Left ventricle myocardium inferior (tissue), 1 donor: ENCODE results near the gene USHBP1. TPM values are rescaled to one million over a fixed set of nuclear protein-coding genes. Genes with fewer than 3 reads are reported as not detected.

Experiments used
- DNase-seq: peaks from one replicate; pipeline ENCODE4 v3.0.0-alpha.2; 2020
- H3K27ac ChIP-seq: fragments of 200-600 bp; replicated peaks from 2 replicates; pipeline ENCODE4 v1.8.0; 2021
- H3K27me3 ChIP-seq: fragments of 200-600 bp; 2 replicates; pipeline ENCODE4 v1.8.0; 2021; ENCODE audit warnings: low read depth
- H3K36me3 ChIP-seq: fragments of 200-600 bp; 2 replicates; pipeline ENCODE4 v1.8.0; 2021
- H3K4me1 ChIP-seq: fragments of 200-600 bp; 2 replicates; pipeline ENCODE4 v1.8.0; 2021
- H3K4me3 ChIP-seq: fragments of 200-600 bp; 2 replicates; pipeline ENCODE4 v1.8.0; 2021; ENCODE audit warnings: mild to moderate bottlenecking, moderate library complexity
- H3K9me3 ChIP-seq: fragments of 200-600 bp; replicated peaks from 2 replicates; pipeline ENCODE4 v1.8.0; 2021
- CTCF ChIP-seq: fragments of 200-600 bp; IDR thresholded peaks from 2 replicates; pipeline ENCODE4 v1.8.0; 2021; ENCODE audit warnings: antibody characterized with exemption, mild to moderate bottlenecking, borderline replicate concordance
- intact Hi-C: fragments of 100-400 bp; cut with micrococcal nuclease; formaldehyde crosslinking; loops from one replicate; pipeline ENCODE4 v1.11.0; 2022
- total RNA-seq: library from RNA; stranded (reverse); fragmentation: NEBNext Ultra II Directional; extraction: Animal tissue kit (Norgen Biotek cat#: 25700); gene quantifications from one replicate; pipeline ENCODE4 v1.2.1, GENCODE V29; 2021
- donor health status: DM: no; HTN: yes; CAD: no; lungs with severe emphysema.

USHBP1 gene
- total RNA-seq, 1 donor from 2014 or later, result 7.0 TPM

- Histone ChIP-seq H3K27me3 (no peaks in the 10 kb centered on the region), H3K4me1 (peaks cover 8% of the 10 kb centered on the region), H3K36me3 (peaks cover 69% of the 10 kb centered on the region), H3K4me3 (no peak overlapping the region), H3K9me3 (no peaks in the 10 kb centered on the region), H3K27ac (peak overlapping the region; percentile 27)
- no peak for TF ChIP-seq CTCF
- intact Hi-C loops, result no loop called here
- no peak for DNase-seq
Measured at GRCh38 chr19:17210296-17210695, 54.2 kb downstream of the USHBP1 start.

- intact Hi-C loops, result no loop called here
- no peaks in the 10 kb centered on the region for H3K9me3 ChIP-seq
- no peak overlapping the region for H3K4me3 ChIP-seq
- DNase-seq, result no peak
- H3K27me3 ChIP-seq, result no peaks in the 10 kb centered on the region
- TF ChIP-seq CTCF, result no peak
- H3K27ac ChIP-seq, result peak overlapping the region; percentile 27
- peaks cover under 1% of the 10 kb centered on the region for H3K4me1 ChIP-seq
- peaks cover 71% of the 10 kb centered on the region for H3K36me3 ChIP-seq
Measured at GRCh38 chr19:17209126-17210036, 55.2 kb downstream of the USHBP1 start.

GRCh38 chr19:17206736-17207581 lies 57.6 kb downstream of the USHBP1 start:
- Histone ChIP-seq H3K4me3 (no peak overlapping the region), H3K36me3 (peaks cover 81% of the 10 kb centered on the region), H3K9me3 (no peaks in the 10 kb centered on the region), H3K27me3 (no peaks in the 10 kb centered on the region), H3K27ac (no peak overlapping the region), H3K4me1 (no peaks in the 10 kb centered on the region)
- intact Hi-C loops, result no loop called here
- no peak for DNase-seq
- no peak for TF ChIP-seq CTCF

- Histone ChIP-seq H3K27ac (no peak overlapping the region), H3K9me3 (no peaks in the 10 kb centered on the region), H3K4me1 (no peaks in the 10 kb centered on the region), H3K36me3 (peaks cover 81% of the 10 kb centered on the region), H3K27me3 (no peaks in the 10 kb centered on the region), H3K4me3 (no peak overlapping the region)
- peak; percentile 74 for TF ChIP-seq CTCF
- intact Hi-C loops, result no loop called here
- peak; percentile 47 for DNase-seq
Measured at GRCh38 chr19:17205237-17206140, 59.1 kb downstream of the USHBP1 start.

GRCh38 chr19:17202713-17203112 lies 61.8 kb downstream of the USHBP1 start:
- intact Hi-C loops, result no loop called here
- peaks cover 86% of the 10 kb centered on the region for H3K36me3 ChIP-seq
- no peak overlapping the region for H3K4me3 ChIP-seq
- H3K27me3 ChIP-seq, result no peaks in the 10 kb centered on the region
- H3K4me1 ChIP-seq, result peaks cover 4% of the 10 kb centered on the region
- TF ChIP-seq CTCF, result no peak
- DNase-seq, result no peak
- H3K27ac ChIP-seq, result no peak overlapping the region
- H3K9me3 ChIP-seq, result no peaks in the 10 kb centered on the region
